Cerebellar nuclear complex (tissue), 1 donor: ENCODE measurements around the gene NARF.
"Not testable (repeated sequence)": the region's sequence is repeated elsewhere in the genome, so short reads cannot be mapped to it uniquely, and the experiment has no call there.

Experiments
- DNase-seq, 2 experiments: peaks; one replicate each; lab custom pipeline; 2025; lab: John Stamatoyannopoulos, UW

The NARF gene

GRCh38 chr17:82497483-82498405 is 39.2 kb downstream of the NARF start:
- no peak for DNase-seq

DNA sequence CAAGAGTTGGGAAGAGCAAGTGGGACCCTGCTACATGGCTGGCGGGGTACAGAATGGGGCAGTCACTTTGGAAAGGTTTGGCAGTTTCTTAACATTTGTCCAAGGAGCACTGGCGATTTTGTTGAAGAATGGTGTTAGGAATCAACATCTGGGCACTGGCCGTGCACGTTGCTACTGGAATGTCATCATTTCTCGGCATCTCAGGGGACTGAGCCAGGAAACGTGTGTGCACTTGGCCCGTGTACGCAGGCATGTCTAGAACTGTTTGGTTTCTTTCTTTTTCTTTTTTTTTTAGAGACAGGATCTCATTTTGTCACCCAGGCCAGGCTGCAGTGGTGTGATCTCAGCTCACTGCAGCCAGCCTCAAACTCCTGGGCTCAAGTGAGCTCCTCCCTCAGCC is 43.7 kb downstream of the NARF start:
- no peak for DNase-seq

DNA sequence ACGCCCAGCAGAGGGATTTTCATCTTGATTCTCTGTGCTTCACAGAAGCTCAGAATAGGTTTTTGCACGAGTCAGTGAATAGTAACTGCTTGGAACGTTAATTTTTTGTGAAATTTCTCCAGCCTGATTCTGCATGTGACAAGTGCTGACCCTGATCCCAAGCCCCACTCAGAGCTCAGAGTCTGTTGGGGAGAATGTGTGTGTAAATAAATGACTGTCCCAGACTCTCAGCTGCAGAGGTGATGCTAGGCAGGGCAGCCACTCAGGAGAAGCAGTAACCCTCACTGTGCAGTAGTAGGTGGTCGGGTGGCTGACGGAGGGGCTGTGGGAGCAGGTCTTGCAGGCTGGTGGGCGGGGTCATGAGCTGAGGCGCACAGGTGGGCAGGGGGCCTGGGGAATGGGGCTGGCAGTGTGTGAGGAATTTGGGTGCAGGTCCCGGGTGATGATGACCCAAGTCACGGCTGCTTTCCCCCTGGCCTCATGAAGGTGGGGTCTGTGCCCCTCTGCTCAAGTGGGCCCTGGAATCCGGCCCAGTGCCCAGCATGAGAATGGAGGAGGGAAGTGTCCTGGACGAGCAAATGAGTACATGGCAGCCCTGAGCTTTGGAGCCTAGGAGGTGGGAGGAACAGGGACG is 44.7 kb downstream of the NARF start:
- DNase-seq: no peak

DNA sequence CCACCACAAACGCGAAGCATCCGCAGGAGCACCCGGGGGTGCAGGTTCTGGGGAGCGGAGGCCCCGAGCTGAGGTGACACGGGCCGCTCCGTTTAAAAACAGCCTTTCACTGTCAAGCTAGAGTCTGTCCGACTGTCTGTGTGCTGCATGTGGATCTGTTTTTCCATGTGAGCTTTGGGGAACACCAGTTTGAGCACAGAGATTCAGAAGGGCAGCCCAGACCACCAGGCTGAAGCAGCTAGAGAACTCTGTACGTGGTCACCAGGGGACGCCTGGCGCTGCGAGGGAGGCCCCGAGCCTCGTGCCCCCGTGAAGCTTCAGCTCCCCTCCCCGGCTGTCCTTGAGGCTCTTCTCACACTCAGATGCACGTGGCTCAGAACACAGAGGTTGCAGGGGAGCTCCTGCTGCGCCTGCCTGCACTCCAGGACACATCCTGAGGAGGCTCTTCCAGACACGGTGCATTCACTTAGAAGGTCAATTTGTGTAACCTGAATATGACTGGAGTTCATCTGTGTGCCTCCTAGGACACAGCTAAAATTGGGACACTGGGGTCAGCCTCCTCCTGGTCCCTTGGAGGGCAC is 45.3 kb downstream of the NARF start:
- DNase-seq: no peak

- no peak for DNase-seq
Observed at GRCh38 chr17:82505296-82505695, 46.8 kb downstream of the NARF start.

DNA sequence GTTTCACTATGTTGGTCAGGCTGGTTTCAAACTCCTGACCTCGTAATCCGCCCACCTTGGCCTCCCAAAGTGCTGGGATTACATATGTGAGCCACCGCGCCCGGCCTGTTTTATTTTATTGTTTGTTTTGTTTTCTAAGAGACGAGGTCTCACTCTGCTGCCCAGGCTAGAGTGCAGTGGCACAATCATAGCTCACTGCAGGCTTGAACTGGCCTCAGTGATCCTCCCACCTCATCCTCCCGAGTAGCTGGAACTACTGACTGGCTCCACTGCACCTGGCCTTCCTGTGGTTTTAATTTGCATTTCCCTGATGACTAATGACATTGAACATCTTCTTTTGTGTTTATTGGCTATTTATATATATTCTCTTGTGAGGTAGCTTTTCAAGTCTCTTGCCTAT is 47.9 kb downstream of the NARF start:
- not testable (repeated sequence) for DNase-seq

DNA sequence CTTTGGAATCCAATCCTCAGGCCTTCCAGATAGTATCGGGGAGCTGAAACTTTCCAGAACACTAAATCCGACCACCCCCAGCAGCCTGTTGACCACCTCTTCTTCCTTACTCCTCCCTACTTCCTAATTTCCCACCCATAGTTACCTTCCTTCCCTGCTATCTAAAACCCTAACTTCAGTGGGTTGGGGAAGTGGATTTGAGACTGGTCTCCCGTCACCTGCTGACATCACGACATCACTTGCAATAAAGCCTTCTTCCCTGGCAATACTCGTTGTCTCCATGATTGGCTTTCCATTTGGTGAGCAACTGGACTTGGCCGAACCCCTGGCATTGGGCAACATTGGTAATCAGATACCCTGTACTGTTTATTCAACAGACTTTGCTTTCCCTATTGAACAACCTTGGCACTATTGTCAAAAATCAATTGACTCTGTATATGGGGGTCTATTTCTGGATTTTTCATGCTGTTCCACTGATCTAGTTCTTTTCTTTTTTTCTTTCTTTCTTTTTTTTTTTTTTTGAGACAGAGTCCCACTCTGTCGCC is 49.2 kb downstream of the NARF start:
- no peak for DNase-seq

- DNase-seq: not testable (repeated sequence)
Observed at GRCh38 chr17:82511642-82512041, 53.1 kb downstream of the NARF start.

- not testable (repeated sequence) for DNase-seq
Observed at GRCh38 chr17:82513864-82514263, 55.3 kb downstream of the NARF start.

- no peak for DNase-seq
Observed at GRCh38 chr17:82517230-82517865, 58.8 kb downstream of the NARF start.

DNA sequence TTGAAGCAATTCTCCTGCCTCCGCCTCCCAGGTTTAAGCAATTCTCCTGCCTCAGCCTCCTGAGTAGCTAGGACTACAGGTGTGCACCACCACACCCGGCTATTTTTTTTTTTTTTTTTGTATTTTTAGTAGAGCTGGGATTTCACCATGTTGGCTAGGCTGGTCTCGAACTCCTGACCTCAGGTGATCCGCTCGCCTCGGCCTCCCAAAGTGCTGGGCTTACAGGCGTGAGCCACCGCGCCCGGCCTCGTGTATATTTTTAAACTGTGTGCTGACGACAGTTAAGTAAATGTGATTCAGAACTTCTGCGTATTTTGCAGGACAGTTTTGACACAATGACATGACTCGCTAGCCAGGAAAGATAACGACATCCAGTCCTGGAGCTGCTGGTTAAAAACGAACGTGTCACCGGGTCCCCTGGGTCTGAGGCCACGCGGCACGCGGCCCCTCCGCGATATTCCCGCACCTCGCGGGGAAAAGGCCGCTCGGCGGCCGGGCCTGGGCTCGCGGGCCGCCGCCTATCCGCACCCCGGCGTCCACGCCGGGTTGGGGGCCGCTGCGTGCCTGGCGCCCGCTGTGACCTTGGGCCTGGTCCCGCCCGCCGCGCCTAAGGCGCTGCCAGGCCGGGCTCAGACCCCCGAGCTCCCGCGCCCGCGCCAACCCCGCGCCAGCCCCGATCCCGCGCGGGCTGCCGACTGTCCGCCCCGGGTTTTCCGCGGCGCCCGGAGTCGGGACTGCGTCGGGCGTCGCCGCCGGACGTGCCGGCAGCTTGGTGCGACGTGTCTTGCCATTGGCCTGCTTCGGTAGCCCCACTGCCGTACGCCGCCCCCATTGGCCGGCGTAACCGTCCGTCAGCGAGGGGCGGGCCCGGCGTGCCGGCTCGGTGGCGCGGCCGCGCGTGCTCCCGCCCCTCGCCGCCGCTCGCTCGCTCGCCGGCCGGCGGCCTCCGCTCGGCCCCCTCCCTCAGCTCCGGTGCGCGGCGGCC is 60.6 kb downstream of the NARF start, which contains the start of gene FOXK2:
TSS of gene FOXK2 (plus strand) at position 907 of the 985 bp plus-strand sequence. CDS start 157 bp downstream, outside the sequence.
- DNase-seq: peak in 1 of 2 experiments; percentile 79

DNA sequence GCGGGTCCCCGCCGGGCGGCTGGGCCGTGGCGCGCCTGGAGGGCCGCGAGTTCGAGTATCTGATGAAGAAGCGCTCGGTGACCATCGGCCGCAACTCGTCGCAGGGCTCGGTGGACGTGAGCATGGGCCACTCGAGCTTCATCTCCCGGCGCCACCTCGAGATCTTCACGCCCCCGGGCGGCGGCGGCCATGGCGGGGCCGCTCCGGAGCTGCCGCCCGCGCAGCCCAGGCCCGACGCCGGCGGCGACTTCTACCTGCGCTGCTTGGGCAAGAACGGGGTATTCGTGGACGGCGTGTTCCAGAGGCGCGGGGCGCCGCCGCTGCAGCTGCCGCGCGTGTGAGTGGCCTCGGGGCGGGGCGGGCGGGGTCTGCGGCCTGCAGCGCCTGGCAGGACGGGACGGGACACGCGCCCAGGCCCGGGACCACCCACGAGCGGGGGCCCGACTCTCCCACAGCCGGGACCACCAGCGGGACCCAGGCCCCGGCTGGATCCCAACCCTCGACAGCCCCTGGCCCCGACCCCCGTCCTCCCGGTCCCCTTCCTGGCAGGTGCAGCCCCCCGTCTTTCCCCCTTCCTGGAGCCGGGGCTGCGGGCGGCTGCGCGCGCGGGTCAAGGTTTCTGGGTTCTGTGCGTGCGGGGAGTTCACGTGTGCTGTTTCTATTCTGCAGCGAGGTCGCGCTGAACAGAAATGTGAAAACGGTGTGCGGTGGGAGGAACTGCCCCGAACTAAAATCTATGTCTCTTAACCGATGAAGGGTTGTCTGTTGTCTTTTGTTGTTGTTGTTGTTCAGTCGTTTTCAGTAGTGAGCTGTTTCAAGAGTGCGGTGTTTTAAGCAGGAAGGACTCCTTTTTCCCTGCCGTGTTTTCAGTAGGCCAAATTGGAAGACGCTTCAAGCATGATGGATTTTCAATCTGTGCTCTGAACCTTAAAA is 61.7 kb downstream of the NARF start:
- no peak for DNase-seq

DNA sequence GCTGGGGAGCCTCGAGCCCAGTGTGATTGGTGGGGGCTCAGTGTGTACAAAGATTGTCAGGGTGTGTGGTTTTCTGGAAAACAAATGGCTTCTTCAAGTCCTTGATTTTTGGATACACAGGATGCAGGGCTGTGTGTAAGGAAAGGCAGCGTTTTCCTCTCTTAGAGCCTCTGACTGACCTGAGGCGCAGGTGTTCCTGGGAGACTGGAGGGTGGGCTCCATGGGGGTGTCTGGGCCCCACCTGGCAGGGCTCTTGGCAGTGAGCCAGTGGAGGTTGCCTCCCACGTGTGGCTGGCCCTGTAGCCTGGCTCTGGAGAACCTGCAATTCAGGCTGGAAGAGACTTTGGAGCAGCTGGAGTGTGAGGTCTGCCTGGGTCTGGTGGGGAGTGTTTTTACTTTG is 66.0 kb downstream of the NARF start:
- no peak for DNase-seq

GRCh38 chr17:82525712-82526111 is 67.2 kb downstream of the NARF start:
- no peak for DNase-seq

- DNase-seq: no peak
Observed at GRCh38 chr17:82527898-82528297, 69.4 kb downstream of the NARF start.

- DNase-seq: peak; percentile 41 to 83
Observed at GRCh38 chr17:82528484-82529265, 70.1 kb downstream of the NARF start.

GRCh38 chr17:82529914-82530300 is 71.4 kb downstream of the NARF start:
- DNase-seq: no peak

- no peak for DNase-seq
Observed at GRCh38 chr17:82531431-82531881, 72.9 kb downstream of the NARF start.

DNA sequence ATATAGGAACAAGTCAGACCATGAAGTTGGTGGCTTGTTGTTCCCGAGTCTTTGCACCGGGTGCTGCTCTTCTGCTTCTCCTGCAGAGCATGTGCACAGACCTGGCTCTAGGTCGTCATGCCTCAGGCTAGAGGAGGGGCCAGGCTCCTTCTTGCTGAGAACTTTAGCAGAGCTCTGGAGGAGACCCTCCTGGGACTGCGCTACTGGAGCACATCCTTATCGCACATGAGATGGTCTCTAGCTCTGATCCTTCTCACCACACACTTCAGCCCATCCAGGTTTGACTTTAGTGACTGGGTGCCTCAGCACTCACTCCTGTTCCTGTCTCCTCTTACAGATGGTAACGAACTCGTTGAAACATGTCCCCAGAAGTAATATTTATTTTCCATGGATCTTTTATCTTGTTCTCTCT is 75.9 kb downstream of the NARF start:
- DNase-seq: no peak
